HepG2 (cell line): ENCODE measurements around the gene MTMR10. TPM values are rescaled to one million over a fixed set of nuclear protein-coding genes. Genes with fewer than 3 reads are reported as not detected.

ENCODE experiments used
- ATAC-seq: fragments of 200-7000 bp; cut with Tn5 transposase; 3 replicates; pipeline ENCODE4 v1.9.1; 2020; ENCODE audit warnings: mild to moderate bottlenecking, moderate library complexity
- BruUV-seq: library from RNA; stranded (reverse); fragments of 400-500 nt; replicated peaks from 2 replicates; lab custom pipeline; 2021; lab: Mats Ljungman, UMichigan
- CTCF ChIA-PET: fragments of 300-600 bp; formaldehyde crosslinking; extraction: SDS; loops from one replicate; lab custom pipeline; 2021; ENCODE audit warnings: low total read pairs, inconsistent platforms, low intra/inter-chr PET ratio; lab: Yijun Ruan, JAX
- POLR2A ChIA-PET: fragments of 350-600 bp; sonication (Branson Sonifier 250); formaldehyde crosslinking; loops from one replicate; lab custom pipeline; 2020; ENCODE audit warnings: antibody characterized with exemption, inconsistent platforms; lab: Yijun Ruan, JAX
- DNase-seq: peaks from one replicate; pipeline ENCODE4 v3.0.0-alpha.2; 2015; ENCODE audit warnings: low spot score
- FAIRE-seq: peaks from 3 replicates; lab custom pipeline; 2011; peaks lifted over from hg19 to GRCh38; lab: Jason Lieb, UNC
- H2AFZ ChIP-seq: one replicate; pipeline ENCODE4 v1.6.1; 2011; ENCODE audit warnings: low read length, inconsistent platforms
- H3K27ac ChIP-seq: fragments of 300-600 bp; 3 replicates; pipeline ENCODE4 v1.8.0; 2011; ENCODE audit warnings: mixed run types, mild to moderate bottlenecking, mixed read lengths, low read length, inconsistent platforms; ENCODE audit not compliant: insufficient read depth; ENCODE audit errors: extremely low read length
- H3K27me3 ChIP-seq, 2 experiments: fragments of 200-600 bp in 1 of 2; 2 replicates in 1 of 2; 3 replicates in 1 of 2; pipeline versions ENCODE4 v1.6.0 to v1.8.0; 2011; ENCODE audit warnings: low read length in 2 of 2, mild to moderate bottlenecking in 2 of 2, moderate library complexity in 2 of 2, inconsistent platforms in 1 of 2; ENCODE audit not compliant: insufficient read depth in 2 of 2, control insufficient read depth in 1 of 2
- H3K36me3 ChIP-seq, 2 experiments: fragments of 200-600 bp in 1 of 2; replicated peaks in 1 of 2; 2 replicates in 1 of 2; 3 replicates in 1 of 2; pipeline versions ENCODE4 v1.5.1 to v1.8.0; 2011; ENCODE audit warnings: low read length in 2 of 2, inconsistent platforms in 1 of 2; ENCODE audit not compliant: insufficient read depth in 2 of 2, control insufficient read depth in 1 of 2
- H3K4me1 ChIP-seq: 2 replicates; pipeline ENCODE4 v1.5.1; 2012; ENCODE audit warnings: low read length, inconsistent platforms; ENCODE audit not compliant: insufficient read depth
- H3K4me2 ChIP-seq: 2 replicates; pipeline ENCODE4 v1.6.0; 2011; ENCODE audit warnings: low read depth, low read length, inconsistent platforms
- H3K4me3 ChIP-seq, 3 experiments: fragments of 200-600 bp in 1 of 3; sonication (generic), shearing (Covaris generic) in 1 of 3; replicated peaks in 1 of 3; 2 replicates each; pipeline ENCODE4 v1.5.1; 2011 to 2016; ENCODE audit warnings: low read length in 3 of 3, inconsistent platforms in 2 of 3, low read depth in 2 of 3, mild to moderate bottlenecking in 2 of 3, control low read depth in 1 of 3, mixed read lengths in 1 of 3; ENCODE audit not compliant: insufficient read depth in 1 of 3
- H3K79me2 ChIP-seq: one replicate; pipeline ENCODE4 v1.6.1; 2011; ENCODE audit warnings: low read length, inconsistent platforms; ENCODE audit not compliant: insufficient read depth
- H3K9ac ChIP-seq: 2 replicates; pipeline ENCODE4 v1.6.0; 2011; ENCODE audit warnings: mild to moderate bottlenecking, low read depth, low read length, inconsistent platforms; ENCODE audit not compliant: insufficient read depth
- H3K9me3 ChIP-seq: 2 replicates; pipeline ENCODE4 v1.5.1; 2012; ENCODE audit warnings: mild to moderate bottlenecking, low read length
- H4K20me1 ChIP-seq: 2 replicates; pipeline ENCODE4 v1.6.0; 2011; ENCODE audit warnings: inconsistent platforms, mild to moderate bottlenecking, low read length, moderate library complexity; ENCODE audit not compliant: insufficient read depth
- IRF9 ChIP-seq: sonication (generic); formaldehyde crosslinking; IDR thresholded peaks from 2 replicates; pipeline ENCODE4 v1.8.0; 2022; ENCODE audit warnings: missing genetic modification reagents, mild to moderate bottlenecking, borderline replicate concordance
- NR2F1 ChIP-seq, 2 experiments: fragments of 450-650 bp in 1 of 2; formaldehyde crosslinking in 1 of 2; IDR thresholded peaks; 2 replicates each; pipeline versions ENCODE4 v1.5.0 to v1.6.1; 2016 to 2020; ENCODE audit warnings: mild to moderate bottlenecking in 1 of 2, missing compliant biosample characterization in 1 of 2, missing genetic modification reagents in 1 of 2, moderate library complexity in 1 of 2
- PCBP1 ChIP-seq: fragments of 200-400 bp; formaldehyde crosslinking; IDR thresholded peaks from 2 replicates; pipeline ENCODE4 v1.6.1; 2017; ENCODE audit warnings: mild to moderate bottlenecking, low read depth, low read length, borderline replicate concordance
- RXRB ChIP-seq: IDR thresholded peaks from 2 replicates; pipeline ENCODE4 v1.6.1; 2016; ENCODE audit warnings: borderline replicate concordance, missing genetic modification reagents, missing compliant biosample characterization
- UBTF ChIP-seq: sonication (generic); formaldehyde crosslinking; IDR thresholded peaks from 2 replicates; pipeline ENCODE4 v1.4.0; 2020; ENCODE audit warnings: mild to moderate bottlenecking, missing genetic modification reagents
- ZBTB20 ChIP-seq: sonication (generic); formaldehyde crosslinking; IDR thresholded peaks from 2 replicates; pipeline ENCODE4 v1.8.1; 2023; ENCODE audit warnings: missing genetic modification reagents, low read depth, mild to moderate bottlenecking, borderline replicate concordance
- ZFP36 ChIP-seq: fragments of 150-350 bp; IDR thresholded peaks from 2 replicates; pipeline ENCODE4 v1.6.1; 2018; ENCODE audit warnings: borderline replicate concordance, low read length, low read depth; ENCODE audit not compliant: partially characterized antibody
- ZFYVE20 ChIP-seq: sonication (generic); formaldehyde crosslinking; IDR thresholded peaks from 2 replicates; pipeline ENCODE4 v1.8.0; 2023; ENCODE audit warnings: low read depth, mild to moderate bottlenecking, moderate library complexity, missing genetic modification reagents, borderline replicate concordance
- ZNF234 ChIP-seq: sonication (generic); formaldehyde crosslinking; conservative IDR thresholded peaks from 2 replicates; pipeline ENCODE4 v1.5.1; 2020; ENCODE audit warnings: mild to moderate bottlenecking, missing genetic modification reagents
- ZNF414 ChIP-seq: sonication (generic); formaldehyde crosslinking; IDR thresholded peaks from 2 replicates; pipeline ENCODE4 v1.5.0; 2020; ENCODE audit warnings: missing genetic modification reagents
- ZSCAN29 ChIP-seq: sonication (generic); formaldehyde crosslinking; conservative IDR thresholded peaks from 2 replicates; pipeline ENCODE4 v1.4.0; 2020; ENCODE audit warnings: mild to moderate bottlenecking, missing genetic modification reagents
- WGBS: methylation state at CpG from one replicate; pipeline ENCODE4 v1.1.6; 2017; ENCODE audit warnings: low lambda C conversion rate; 5-methylcytosine and 5-hydroxymethylcytosine counted together
- in situ Hi-C: cut with HindIII; loops from 2 replicates; pipeline ENCODE4 v1.10.0; 2017; ENCODE audit warnings: low pct_unique_long_range_greater_than_20kb; ENCODE audit not compliant: extremely low pct_ligation_motif_present
- intact Hi-C: fragments of 100-400 bp; cut with micrococcal nuclease; formaldehyde crosslinking; loops from one replicate; pipeline ENCODE4 v1.10.0; 2022; ENCODE audit not compliant: unreplicated experiment
- polyA plus RNA-seq, 8 experiments: library from polyadenylated mRNA; depleted of rRNA in 3 of 8; stranded (reverse) in 7 of 8; unstranded in 1 of 8; fragments of >200 nt; fragmentation: Illumina TruSeq in 4 of 8; extraction: Trizol in 4 of 8; gene quantifications; 2 replicates each; pipeline versions ENCODE4 v1.2.1 to v1.2.3, GENCODE V29; 2011 to 2016; ENCODE audit warnings: low read depth in 4 of 8, missing spikeins in 1 of 8, mixed read lengths in 1 of 8; ENCODE audit not compliant: insufficient read depth in 1 of 8
- total RNA-seq, 5 experiments: library from RNA; depleted of rRNA; stranded (reverse); fragments of >200 nt; fragmentation: Illumina TruSeq; extraction: Trizol; gene quantifications; 2 replicates each; pipeline ENCODE4 v1.2.3, GENCODE V29; 2016; ENCODE audit warnings: low read depth in 1 of 5

MTMR10 gene
- total and polyA plus RNA-seq, 2 of the 13 experiments (the other 11 are each of a cell fraction or from before 2014, with no cell fraction given) = 10.2 to 17.4 TPM

- no peak for FAIRE-seq
- POLR2A ChIA-PET = no interaction called here
- BruUV-seq = no TSS peak
Measured at GRCh38 chr15:30926161-30926560, 65.3 kb downstream of the MTMR10 start.

More at GRCh38 chr15:30926161-30926560, 65.3 kb downstream of the MTMR10 start:
- ATAC-seq (no peak), DNase-seq (no peak)
- Histone ChIP-seq H3K79me2 (no peaks in the 10 kb centered on the region), H3K4me2 (no peak overlapping the region), H4K20me1 (no peaks in the 10 kb centered on the region), H3K27me3 (no peaks in the 10 kb centered on the region), H2AFZ (no peak overlapping the region), H3K4me1 (no peaks in the 10 kb centered on the region), H3K9me3 (no peaks in the 10 kb centered on the region), H3K9ac (no peak overlapping the region), H3K36me3 (peaks cover 23 to 69% of the 10 kb centered on the region in 2 experiments), H3K27ac (no peak overlapping the region), H3K4me3 (no peak overlapping the region)
- TF ChIP-seq UBTF (CRISPR knock-in tag) (no peak), ZNF414 (CRISPR knock-in tag) (no peak), RXRB (CRISPR knock-in tag) (no peak), PCBP1 (no peak), ZFYVE20 (no peak), ZSCAN29 (CRISPR knock-in tag) (no peak), ZNF234 (CRISPR knock-in tag) (no peak), NR2F1 (CRISPR knock-in tag; IDR thresholded peaks at IDR 0.05) (no peak), IRF9 (CRISPR knock-in tag) (no peak), ZBTB20 (CRISPR knock-in tag) (no peak), ZFP36 (no peak)
- CTCF ChIA-PET = no interaction called here
- 92% methylated on average over 8 of the region's 8 CpGs for WGBS
- in situ Hi-C loops = no loop called here
- intact Hi-C loops = no loop called here
